H1 (cell line): Measurements from ENCODE around the gene SUSD5. TPM values are rescaled to one million over a fixed set of nuclear protein-coding genes. Genes with fewer than 3 reads are reported as not detected.

Source experiments
- CHD1 ChIP-seq: IDR thresholded peaks from 2 replicates; pipeline ENCODE4 v1.6.1; 2012; ENCODE audit warnings: low read depth, low read length, improper control_type of control experiment
- CHD7 ChIP-seq: fragments of 300-600 bp; sonication (generic); IDR thresholded peaks from 2 replicates; pipeline ENCODE4 v1.7.1; 2012; ENCODE audit warnings: low read length, moderate library complexity, mild to moderate bottlenecking, inconsistent platforms; ENCODE audit not compliant: insufficient replicate concordance
- CREB1 ChIP-seq: IDR thresholded peaks from 2 replicates; pipeline ENCODE4 v1.6.1; 2012; ENCODE audit warnings: inconsistent platforms
- EP300 ChIP-seq, 2 experiments: IDR thresholded peaks; 1 replicate in 1 of 2; 2 replicates in 1 of 2; pipeline ENCODE4 v1.6.1; 2011 to 2012; ENCODE audit warnings: low read depth in 2 of 2, low read length in 2 of 2, mild to moderate bottlenecking in 2 of 2, borderline replicate concordance in 1 of 2, inconsistent platforms in 1 of 2, moderate library complexity in 1 of 2
- EZH2 ChIP-seq: fragments of 200-600 bp; sonication (generic); IDR thresholded peaks from 2 replicates; pipeline ENCODE4 v1.7.1; 2012; ENCODE audit warnings: low read depth, mild to moderate bottlenecking, moderate library complexity, low read length, inconsistent platforms; ENCODE audit not compliant: severe bottlenecking
- KDM1A ChIP-seq: fragments of 200-600, 300-600 bp; sonication (generic); IDR thresholded peaks from 2 replicates; pipeline ENCODE4 v1.7.1; 2016; ENCODE audit warnings: mild to moderate bottlenecking, low read length, borderline replicate concordance
- RNF2 ChIP-seq: fragments of 200-900, 300-1000 bp; sonication (generic); IDR thresholded peaks from 2 replicates; pipeline ENCODE4 v1.7.1; 2016; ENCODE audit warnings: borderline replicate concordance, low read depth, mild to moderate bottlenecking, antibody characterized with exemption, low read length; ENCODE audit not compliant: poor library complexity, severe bottlenecking; ENCODE audit errors: missing control alignments
- SAP30 ChIP-seq: fragments of 300-600 bp; sonication (generic); IDR thresholded peaks from 2 replicates; pipeline ENCODE4 v1.7.1; 2012; ENCODE audit warnings: low read length, moderate library complexity, mild to moderate bottlenecking, inconsistent platforms; ENCODE audit not compliant: insufficient read depth, insufficient replicate concordance
- SP1 ChIP-seq: IDR thresholded peaks from 2 replicates; pipeline ENCODE4 v1.6.1; 2011; ENCODE audit warnings: low read depth, low read length
- SP4 ChIP-seq: IDR thresholded peaks from 2 replicates; pipeline ENCODE4 v1.6.1; 2012; ENCODE audit warnings: low read length, inconsistent platforms
- polyA plus RNA-seq, 7 experiments: library from polyadenylated mRNA; depleted of rRNA in 3 of 7; stranded (reverse) in 5 of 7; unstranded in 2 of 7; fragments of >200 nt in 5 of 7; fragments of 200-250 nt in 2 of 7; gene quantifications; 1 replicate in 5 of 7; 2 replicates in 1 of 7; 4 replicates in 1 of 7; pipeline versions ENCODE4 v1.2.1 to v1.2.3, GENCODE V29; 2011 to 2013; ENCODE audit warnings: missing spikeins in 2 of 7, mixed read lengths in 2 of 7
- total RNA-seq: library from RNA; stranded (reverse); fragmentation: NEBNext Ultra II Directional; extraction: Animal tissue kit (Norgen Biotek cat#: 25700); gene quantifications from 2 replicates; pipeline ENCODE4 v1.2.1, GENCODE V29; 2021

The SUSD5 gene
- total and polyA plus RNA-seq, 2 of the 8 experiments (the other 6 are each of a cell fraction or from before 2014, with no cell fraction given), result 0.92 to 3.3 TPM

- TF ChIP-seq CHD7, result no peak
- TF ChIP-seq SAP30, result no peak
- TF ChIP-seq KDM1A, result no peak
- TF ChIP-seq CREB1, result no peak
- TF ChIP-seq CHD1, result no peak
- no peak for TF ChIP-seq SP1
- TF ChIP-seq EZH2, result no peak
- no peak for TF ChIP-seq RNF2
- no peak for TF ChIP-seq SP4
- no peak for TF ChIP-seq EP300 (IDR thresholded peaks at IDR 0.05; ENCODE audit: borderline replicate concordance in 1 of 2, low read depth in 2 of 2, low read length in 2 of 2)
Measured at GRCh38 chr3:33130144-33130543, 88.5 kb downstream of the SUSD5 start (continued).
